Measurements from ENCODE around the gene DPT.

The DPT gene

GRCh38 chr1:168687816-168688215 is 41.2 kb downstream of the DPT start:
- no peak overlapping the region for H3K4me3 ChIP-seq (ENCODE audit: low read depth, low read length)
- DNase-seq (ENCODE audit: low read depth), result no peak
- TF ChIP-seq, protein P1, sequence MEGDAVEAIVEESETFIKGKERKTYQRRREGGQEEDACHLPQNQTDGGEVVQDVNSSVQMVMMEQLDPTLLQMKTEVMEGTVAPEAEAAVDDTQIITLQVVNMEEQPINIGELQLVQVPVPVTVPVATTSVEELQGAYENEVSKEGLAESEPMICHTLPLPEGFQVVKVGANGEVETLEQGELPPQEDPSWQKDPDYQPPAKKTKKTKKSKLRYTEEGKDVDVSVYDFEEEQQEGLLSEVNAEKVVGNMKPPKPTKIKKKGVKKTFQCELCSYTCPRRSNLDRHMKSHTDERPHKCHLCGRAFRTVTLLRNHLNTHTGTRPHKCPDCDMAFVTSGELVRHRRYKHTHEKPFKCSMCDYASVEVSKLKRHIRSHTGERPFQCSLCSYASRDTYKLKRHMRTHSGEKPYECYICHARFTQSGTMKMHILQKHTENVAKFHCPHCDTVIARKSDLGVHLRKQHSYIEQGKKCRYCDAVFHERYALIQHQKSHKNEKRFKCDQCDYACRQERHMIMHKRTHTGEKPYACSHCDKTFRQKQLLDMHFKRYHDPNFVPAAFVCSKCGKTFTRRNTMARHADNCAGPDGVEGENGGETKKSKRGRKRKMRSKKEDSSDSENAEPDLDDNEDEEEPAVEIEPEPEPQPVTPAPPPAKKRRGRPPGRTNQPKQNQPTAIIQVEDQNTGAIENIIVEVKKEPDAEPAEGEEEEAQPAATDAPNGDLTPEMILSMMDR (IDR thresholded peaks at IDR 0.05; ENCODE audit: control insufficient read depth, extremely low read depth, insufficient read depth), result no peak

GRCh38 chr1:168686666-168687065 is 42.3 kb downstream of the DPT start:
- no peak for DNase-seq (ENCODE audit: low read depth)
- no peak overlapping the region for H3K4me3 ChIP-seq (ENCODE audit: low read depth, low read length)
- TF ChIP-seq, protein P1 (IDR thresholded peaks at IDR 0.05; ENCODE audit: control insufficient read depth, extremely low read depth, insufficient read depth), result no peak

- no peak overlapping the region for H3K4me3 ChIP-seq (ENCODE audit: low read depth, low read length)
- no peak for DNase-seq (ENCODE audit: low read depth)
- TF ChIP-seq, protein P1 (IDR thresholded peaks at IDR 0.05; ENCODE audit: control insufficient read depth, extremely low read depth, insufficient read depth), result no peak
These were observed 45.1 kb downstream of the DPT start for GRCh38 chr1:168683871-168684270.

DNA sequence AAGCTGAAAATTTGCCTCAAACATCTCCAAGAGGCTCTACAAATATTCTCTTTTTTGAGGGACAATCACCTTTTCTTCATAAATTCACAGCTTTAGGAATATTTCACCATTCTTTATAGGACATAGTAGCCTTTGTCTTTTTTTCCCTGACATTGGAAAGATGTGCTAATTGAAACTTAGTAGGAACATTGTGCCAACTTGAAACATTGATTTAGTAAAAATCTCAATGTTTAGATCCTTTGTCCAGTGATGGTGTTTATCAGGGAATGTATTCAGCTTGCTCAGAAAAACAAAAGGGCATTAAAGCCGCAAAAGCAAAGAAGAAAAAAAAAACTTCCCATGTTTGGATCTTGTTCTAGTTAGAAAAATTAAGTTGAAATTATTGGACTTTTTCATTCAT is 52.1 kb downstream of the DPT start:
- no peak for DNase-seq (ENCODE audit: low read depth)
- H3K4me3 ChIP-seq (ENCODE audit: low read depth, low read length), result no peak overlapping the region
- TF ChIP-seq, protein P1 (IDR thresholded peaks at IDR 0.05; ENCODE audit: control insufficient read depth, extremely low read depth, insufficient read depth), result no peak

- H3K4me3 ChIP-seq (ENCODE audit: low read depth, low read length), result no peak overlapping the region
- TF ChIP-seq, protein P1 (IDR thresholded peaks at IDR 0.05; ENCODE audit: control insufficient read depth, extremely low read depth, insufficient read depth), result no peak
- no peak for DNase-seq (ENCODE audit: low read depth)
These were observed 52.8 kb downstream of the DPT start for GRCh38 chr1:168676029-168676812.

GRCh38 chr1:168673974-168674683 is 54.9 kb downstream of the DPT start:
- TF ChIP-seq, protein P1 (IDR thresholded peaks at IDR 0.05; ENCODE audit: control insufficient read depth, extremely low read depth, insufficient read depth), result no peak
- DNase-seq (ENCODE audit: low read depth), result peak; percentile 73
- no peak overlapping the region for H3K4me3 ChIP-seq (ENCODE audit: low read depth, low read length)
